Stimulated activated CD8-positive, alpha-beta memory T cell treated with anti-CD3 and anti-CD28 coated beads, Interleukin-7, amount 100 ng/mL, for 1 hour (primary cell): ENCODE measurements around the gene ARMC8.

Experiments used
- DNase-seq, 2 donors: peaks; one replicate each; pipeline ENCODE4 v3.0.0-alpha.2; 2020; ENCODE audit warnings: low read depth in 2 of 2

Gene ARMC8

DNA sequence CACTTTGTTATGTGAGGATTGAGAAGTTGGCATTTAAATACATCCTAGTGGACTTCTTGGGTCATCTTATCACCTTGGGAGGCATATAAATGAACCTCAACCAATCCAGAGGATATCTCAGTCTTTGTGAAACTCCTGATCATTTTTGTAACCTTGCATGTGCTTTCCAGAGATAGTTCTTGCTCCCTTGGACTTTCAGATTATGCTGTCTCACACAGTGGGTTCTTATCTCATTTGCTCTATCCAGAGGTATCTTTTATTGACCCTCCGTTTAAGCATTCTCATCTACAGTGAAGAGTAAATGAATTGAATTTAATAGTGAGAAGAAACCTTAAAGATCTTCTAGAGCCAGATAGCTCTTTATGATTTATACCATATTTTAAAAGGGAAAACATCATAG is 10.4 kb downstream of the ARMC8 start:
- no peak for DNase-seq

DNA sequence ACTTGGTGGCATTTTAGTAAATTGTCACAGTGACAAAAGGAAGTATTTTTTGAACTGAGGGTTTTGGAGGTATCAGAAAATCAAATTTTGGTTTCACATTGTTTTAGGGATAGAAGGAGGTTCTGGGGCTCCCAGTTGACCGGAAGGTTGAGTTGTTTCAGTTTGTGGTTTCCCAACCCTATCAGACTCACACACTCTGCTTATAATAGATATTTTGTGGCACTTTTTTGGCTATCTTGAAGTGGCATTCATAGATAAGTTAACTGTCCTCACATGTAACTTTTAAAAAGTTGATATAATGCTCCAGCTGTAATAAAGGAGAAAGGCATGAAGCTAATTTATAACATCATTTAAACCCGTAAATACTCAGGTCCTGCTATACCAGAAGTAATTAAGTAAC is 12.8 kb downstream of the ARMC8 start:
- DNase-seq: no peak

DNA sequence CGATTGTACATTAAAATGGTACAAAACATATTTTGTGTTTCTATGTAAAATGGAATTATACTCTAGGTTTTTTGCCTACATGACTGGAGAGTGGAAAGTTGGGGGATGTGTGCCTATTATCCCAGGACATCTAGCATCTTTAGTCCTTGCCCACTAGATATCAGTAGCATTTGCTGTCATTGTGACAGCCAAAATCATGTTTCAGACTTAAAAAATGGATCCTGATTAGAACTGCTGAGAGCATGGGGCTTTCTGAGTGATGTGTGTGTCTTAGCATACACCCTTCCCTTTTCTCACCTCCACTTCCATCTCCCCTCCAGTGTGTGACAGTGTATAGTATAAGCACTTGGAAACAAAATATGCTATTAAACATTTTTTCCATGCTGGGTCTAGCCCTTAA is 13.3 kb downstream of the ARMC8 start:
- no peak for DNase-seq

DNA sequence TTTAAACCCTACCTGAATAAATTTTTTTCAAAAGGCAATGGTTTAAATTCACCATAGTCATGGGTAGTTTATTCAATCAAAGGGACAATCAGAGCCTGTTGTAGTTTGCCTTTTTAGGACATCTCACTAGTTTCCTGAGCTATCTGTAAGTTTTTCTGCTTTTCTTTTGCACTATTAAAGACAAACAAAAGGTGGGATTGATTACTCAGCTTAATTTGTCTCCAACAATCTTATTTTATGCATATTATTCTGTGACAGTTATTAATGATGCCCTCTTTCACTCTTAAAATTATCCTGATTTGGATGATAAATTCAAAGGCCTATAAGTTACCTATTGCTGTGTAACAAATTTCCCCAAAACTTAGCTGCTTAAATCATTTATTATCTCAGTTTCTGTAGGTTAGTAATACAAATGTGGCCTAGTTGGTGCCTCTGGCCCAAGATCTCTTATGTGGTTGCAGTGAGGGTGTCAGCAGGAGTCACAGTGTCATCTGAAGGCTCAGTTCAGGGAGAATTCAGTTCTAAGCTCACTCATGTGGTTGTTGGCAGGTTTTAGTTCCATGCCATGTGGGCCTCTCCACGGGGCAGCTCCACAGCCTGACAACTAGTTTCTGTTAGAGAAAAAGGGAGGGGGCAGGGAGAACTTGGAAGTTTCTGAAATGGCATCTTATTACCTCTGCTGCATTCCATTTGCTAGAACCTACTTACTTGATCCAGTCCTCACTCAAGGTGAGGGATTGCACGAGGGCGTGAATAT is 16.0 kb downstream of the ARMC8 start:
- DNase-seq: no peak

DNA sequence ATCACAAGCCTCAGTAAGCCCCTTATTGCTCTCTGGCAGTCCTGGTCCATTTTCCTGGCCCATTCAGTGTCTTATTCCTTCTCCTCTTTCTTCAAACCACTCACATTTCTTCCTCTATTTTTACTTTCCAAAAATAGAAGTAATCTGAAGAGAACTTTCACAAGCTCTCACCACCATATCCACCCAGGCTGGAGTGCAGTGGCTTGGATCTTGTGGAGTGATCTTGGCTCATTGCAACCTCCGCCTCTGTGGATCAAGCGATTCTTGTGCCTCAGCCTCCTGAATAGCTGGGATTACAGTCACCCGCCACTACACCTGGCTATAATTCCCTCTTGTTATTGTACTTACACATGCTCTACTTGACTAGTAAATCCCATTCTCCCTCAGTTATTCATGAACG is 16.8 kb downstream of the ARMC8 start:
- DNase-seq: no peak

DNA sequence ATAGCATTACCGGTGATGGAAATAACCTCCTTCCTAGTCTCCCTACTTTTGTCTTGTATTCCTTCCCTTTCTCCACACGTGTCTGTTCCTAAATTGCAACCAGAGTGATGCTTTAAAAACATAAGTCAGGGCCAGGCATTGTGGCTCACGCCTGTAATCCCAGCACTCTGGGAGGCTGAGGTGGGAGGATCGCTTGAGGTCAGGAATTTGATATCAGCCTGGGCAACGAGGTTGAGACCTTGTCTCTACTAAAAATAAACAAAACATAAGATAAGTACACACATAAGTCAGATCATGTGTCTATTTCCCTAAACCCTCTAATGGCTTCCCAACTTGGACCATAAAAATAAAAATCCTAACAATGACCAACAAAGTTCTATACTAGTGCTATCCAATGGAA is 18.4 kb downstream of the ARMC8 start:
- no peak for DNase-seq

DNA sequence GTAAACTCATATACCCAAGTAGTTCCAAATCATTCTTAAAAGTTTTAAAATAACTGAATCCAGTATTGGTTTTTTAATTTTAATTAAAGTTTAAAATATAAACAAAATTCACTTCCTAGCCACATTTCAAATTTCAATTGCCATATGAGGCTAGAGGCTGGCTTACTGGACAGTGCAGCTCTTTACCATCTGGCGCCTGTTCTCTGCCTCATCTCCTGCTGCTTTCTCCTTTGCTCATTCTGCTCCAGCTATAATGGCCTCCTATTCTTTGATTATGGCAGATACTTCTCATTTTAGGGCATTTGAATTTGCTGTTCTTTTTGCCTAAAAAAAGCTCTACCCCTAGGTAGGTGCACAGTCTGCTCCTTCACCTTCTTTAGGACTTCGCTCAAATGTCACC is 19.1 kb downstream of the ARMC8 start:
- no peak for DNase-seq

DNA sequence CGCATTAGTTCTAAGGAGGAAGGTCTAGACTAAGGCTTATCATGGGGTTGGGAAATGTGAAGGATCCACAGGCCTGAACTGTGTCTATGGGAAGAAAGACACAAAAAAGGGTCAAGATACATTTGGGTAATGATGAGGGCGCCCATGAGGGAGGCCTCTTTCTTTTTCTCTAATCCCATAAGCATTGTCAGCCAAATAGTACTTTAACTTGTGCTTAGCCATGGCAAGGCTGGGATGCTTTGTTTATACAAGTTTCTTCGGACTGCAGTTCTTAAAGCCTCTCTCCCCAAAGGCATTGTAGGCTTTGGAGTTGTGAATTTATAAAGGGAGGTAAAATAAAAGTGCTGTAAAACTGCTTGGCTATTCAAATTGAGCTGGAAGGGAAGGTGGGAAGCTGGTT is 23.4 kb downstream of the ARMC8 start:
- DNase-seq: no peak

DNA sequence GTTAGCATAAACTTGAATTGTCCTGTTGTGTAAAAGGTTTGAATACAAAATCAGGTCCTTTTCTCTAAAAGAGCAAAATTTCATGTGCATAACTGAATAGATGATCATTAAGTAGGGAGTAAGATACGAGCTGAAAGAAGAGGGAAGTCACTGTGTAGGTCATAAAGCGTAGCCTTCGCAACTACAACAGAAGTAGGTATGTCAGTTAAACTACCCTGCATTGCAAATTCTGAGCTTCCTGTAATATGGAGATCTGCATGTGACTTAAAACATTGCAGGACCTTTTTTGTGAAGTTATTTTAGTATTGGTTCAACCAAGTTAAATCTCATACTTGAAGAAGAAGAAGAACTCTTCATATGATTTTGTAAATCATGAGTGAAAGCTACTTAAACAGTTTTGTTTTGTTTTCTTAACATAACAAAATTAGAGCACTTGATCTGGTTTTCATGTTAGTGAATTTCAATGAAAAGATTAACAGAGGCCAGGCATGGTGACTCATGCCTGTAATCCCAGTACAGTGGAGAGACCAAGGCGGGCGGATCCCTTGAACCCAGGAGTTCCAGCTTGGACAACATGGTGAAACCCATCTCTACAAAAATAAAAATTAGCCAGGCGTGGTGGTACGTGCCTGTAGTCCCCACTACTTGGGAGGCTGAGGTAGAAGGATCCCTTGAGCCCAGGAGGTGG is 26.4 kb downstream of the ARMC8 start:
- no peak for DNase-seq

DNA sequence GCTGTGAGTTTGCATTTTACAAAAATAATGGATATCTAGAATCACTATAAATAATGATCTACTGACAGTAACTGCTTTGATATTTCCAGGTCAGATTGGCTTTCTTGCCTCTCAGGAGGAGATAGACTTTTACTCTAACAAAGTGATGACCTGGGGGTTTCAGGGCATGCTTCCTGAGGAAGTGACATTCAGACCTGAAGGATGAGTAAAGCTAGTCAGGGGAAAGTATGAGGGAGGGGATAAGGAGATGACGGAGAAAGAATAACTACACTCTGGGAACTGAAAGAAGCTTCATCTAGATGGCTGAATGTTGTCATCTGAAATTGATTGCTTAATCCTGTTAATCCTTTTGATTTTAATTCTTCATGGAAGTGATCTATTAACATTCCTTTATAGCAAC is 32.2 kb downstream of the ARMC8 start:
- no peak for DNase-seq

DNA sequence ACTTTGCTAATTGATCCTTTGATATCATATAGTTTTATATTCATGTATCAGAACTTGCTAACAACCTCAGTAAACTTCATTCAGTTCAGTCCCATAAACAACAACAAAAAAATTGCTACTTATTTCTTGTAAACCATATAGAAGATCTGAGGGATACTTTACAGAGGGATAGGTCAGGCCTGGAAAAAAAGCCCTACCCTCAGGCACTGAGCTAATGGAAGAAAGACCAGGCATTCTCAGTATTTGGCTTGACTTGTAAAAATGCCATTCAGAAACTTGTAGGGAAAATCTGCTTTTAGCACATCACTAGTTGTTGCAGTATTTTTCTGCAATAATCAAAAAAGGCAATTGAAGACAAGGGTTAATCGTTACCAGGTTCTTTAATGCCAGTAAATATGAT is 33.1 kb downstream of the ARMC8 start:
- DNase-seq: no peak

DNA sequence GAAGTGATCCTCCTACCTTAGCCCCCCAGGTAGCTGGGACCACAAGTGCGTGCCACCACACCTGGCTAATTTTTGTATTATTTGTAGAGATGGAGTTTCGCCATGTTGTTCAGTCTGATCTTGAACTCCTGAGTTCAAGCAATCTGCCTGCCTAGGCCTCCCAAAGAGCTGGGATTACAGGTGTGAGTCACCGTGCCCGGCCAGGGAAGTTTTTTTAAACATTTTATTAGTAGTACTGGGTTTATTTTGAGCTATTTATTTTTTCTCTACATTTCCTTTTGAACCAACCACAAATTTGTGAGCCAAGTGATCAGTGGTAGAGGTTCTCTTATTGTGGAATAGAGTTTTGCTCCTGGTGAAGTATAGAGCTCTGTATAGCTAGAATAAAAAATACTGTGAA is 33.7 kb downstream of the ARMC8 start:
- no peak for DNase-seq

DNA sequence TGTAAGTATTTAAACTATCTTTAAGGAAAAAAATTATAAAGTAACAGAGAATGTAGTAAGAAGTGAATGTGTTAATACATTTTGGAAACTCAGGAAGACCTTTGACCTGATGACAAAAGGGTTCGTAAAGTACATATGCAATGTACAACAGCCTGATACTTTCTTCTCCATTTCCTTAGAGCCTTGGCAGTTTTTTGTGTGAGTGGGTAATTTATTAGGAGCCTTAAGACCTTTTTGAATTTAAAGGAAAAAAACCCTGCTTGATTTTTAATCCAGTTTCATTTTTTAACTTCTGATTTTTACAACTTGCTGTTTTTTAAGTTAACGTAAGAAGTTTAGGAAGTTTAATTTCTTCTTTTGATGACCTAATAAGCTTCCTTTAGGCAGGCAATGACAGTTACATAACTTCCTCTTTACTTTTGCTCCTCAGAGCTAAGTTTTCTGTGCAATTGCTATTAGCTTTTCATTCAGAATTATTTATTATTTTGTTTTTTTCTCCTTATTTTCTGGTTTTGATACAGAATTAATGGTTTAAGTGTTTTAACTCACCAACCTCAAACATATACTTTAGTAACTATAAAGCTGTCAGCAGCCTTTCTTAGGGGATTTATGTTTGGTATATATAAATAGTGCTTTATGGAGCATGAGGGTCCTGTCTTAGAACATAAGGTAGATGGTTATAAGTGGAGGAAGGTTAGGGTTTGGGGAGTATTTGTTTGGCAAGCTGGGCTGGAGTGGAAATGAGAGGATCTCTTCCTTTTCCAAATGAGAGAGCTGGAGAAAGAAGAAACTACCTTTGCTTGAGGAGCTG is 35.2 kb downstream of the ARMC8 start:
- DNase-seq: no peak

DNA sequence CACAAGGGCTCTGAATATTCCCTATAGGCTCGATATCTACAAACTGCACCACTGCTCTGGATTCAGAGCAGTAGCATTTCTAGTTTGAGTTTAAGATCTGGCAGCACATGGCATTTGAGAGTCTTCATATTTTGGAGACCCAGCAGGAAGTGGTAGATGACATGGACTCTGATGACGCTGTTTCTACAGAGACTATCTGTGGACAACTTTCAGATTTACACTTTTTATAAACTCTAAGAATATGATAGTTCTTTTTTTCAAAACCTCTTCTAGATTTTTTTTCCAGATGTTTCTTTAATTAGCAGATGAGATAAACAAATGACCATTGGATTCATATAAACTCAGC is 35.8 kb downstream of the ARMC8 start:
- DNase-seq: no peak

DNA sequence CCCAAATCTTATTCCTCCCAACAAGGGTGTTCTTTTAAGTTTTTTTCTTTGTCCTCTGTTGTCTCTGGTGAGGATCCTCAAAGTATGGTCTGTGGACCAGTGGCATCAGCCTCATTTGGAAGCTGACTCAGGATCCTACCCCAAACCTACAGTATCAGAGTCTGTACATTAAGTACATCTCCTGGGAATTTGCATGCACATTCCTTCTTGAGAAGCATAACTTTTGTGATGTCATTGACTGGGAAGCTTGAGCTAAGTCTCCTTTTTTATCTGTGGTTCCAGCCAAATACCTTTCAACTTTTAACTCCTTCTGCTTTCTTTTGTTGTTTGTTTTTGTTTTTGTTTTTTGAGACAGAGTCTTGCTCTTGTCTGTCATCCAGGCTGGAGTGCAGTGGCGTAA is 40.5 kb downstream of the ARMC8 start:
- DNase-seq: no peak

DNA sequence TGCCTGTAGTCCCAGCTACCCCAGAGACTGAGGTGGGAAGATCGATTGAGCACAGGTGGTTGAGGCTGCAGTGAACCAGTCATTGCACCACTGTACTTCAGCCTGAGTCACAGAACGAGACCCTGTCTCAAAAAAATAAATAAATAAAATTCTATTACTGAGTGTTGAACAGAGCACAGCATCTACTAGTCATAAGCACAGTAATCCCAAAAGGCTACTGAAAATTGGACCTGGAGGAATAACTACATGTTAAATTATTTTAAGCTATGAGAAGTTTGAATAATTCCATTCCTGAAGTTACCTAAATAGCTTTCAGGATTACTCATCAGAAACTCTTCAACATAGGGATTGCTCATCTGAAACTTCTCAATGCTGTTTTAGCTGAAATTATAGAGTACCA is 43.4 kb downstream of the ARMC8 start:
- DNase-seq: no peak

DNA sequence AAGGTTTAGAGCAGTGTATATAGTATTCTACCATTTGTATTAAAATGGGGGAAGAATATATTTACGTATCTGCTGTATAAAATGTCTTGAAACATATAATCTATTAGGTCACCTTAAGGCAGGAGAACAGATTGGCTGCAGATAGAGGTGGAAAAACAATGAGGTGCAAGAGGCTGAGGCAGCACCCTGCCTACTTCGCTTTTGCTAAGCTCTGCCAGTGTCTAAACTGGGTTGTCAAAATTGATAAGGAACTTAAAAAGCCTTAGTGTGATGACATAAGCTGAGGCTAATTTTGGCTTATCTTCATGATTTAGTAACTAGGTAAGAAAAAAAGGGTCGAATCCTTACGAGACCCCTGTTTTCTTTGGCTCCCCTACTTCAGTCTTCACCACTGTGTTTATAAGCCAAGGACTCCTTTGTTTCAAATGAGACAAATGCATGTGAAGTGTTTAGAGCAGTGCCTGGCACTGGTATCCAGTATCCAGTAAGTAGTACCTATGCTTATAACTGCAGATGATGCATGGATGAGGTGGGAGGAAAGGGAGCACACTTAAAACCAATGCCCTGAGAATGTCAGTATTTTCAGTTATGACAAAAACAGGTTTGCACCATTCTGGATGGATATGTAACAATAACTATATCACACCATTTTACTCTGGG is 45.7 kb downstream of the ARMC8 start:
- no peak for DNase-seq

DNA sequence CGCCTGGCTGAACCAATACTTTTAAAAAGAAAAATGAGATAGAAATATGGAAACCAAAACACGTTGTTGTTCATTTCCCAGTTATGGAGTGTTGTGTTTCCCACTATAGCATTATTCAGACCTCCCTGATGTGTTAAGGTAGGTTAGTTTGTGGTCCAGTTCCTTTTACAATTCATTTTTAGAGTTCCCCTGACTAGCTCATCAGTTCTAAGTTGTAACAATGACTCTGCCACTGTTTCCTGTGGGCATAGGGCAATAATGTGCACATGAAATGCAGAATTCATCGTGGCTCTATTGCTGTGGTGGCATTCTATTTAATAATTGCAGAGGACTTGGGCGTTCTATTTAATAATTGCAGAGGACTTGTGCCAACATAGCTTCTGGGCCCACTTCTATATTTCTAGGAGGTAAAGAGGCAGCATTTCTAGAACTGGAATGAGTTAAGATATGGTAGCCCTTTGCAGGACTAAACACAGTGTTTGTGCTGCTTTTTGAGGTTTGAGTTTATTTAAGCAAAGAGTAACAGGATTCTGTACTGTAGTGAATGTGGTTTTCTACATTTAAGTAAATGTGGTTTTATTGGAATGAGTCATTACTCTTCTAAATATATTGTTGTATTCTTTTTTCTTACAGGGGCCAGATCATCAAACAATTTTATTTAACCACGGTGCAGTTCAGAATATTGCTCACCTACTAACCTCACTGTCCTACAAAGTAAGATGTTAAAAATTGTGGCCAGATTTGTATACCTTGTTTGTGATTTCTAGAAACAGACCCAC is 47.5 kb downstream of the ARMC8 start:
- DNase-seq: no peak

DNA sequence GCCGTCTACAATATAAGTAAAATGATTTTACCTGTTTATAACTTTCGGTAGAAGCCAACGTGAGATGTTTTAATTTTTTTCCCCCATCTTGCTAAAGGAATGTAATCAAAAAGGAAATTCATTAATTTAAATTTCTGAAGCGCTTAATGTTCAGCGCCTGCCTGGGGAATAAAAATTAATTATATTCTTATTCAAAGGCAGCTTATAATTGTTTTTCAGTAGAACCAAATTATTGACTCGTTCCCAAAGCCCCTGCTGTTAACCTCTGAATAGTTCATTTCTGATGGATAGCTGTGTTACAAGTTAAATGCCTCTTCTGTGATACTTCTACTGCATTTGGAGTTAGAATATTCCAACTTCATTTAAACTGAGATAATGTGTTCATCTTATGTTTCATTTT is 51.6 kb downstream of the ARMC8 start:
- DNase-seq: no peak

DNA sequence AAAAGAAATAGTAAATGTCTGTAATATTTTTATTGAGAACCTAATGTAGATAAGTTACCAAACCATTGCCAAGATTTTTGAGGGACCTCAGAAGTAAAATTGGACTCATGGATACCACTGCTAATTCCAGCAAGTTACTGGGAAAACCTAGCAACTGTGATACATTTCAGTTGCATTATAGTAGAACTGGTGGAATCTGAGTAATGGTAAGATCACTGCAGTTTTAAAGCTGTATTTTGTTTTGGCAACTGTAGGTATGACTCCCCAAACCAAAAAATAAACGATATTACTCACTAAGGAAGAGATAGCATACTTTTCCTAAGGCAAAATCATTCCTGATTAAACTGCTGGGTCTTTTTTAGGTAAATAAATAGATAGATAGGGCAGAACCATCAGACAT is 54.0 kb downstream of the ARMC8 start:
- DNase-seq: no peak

DNA sequence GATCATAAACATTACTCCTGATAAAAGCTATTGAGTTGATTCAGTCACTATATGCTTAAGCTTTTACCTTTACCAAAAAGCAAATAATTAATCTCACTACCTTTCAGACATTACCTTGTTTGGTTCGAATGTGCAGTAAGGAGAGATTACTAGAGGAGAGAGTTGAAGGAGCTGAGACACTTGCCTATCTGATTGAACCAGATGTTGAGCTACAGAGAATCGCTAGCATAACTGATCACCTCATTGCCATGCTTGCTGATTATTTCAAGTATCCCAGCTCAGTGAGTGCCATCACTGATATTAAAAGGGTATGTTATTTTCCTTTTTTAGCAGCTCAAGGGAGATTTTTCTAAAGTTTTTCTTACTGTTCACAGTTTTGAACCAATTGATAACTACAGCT is 54.6 kb downstream of the ARMC8 start:
- DNase-seq: no peak

DNA sequence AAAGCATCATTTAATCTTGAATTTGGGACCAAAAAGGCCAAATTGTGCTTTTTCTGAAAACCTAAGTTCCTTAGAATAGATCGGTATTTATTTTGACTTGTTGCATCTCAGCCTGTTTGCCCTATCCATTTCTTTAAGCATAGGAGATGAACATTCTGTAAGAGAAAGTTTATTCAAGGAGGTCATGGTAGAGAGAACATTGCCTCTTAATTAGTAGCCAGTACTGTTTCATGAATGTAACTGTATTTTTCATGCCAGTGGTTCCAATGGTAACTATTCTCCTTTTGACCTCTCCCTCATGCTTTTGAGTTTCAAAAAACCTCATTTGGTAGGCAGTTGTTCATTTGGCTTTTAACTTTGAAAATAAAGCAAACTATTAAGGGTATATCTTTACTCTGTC is 55.4 kb downstream of the ARMC8 start:
- DNase-seq: no peak
